CD14-positive monocyte (primary cell): ENCODE data around the gene LGI4. TPM values are rescaled to one million over a fixed set of nuclear protein-coding genes. Genes with fewer than 3 reads are reported as not detected.
A peak's percentile ranks its signal among the peaks of the same experiment; 100 is the strongest.

ENCODE experiments used
- DNase-seq, 3 donors: peaks; one replicate each; pipeline ENCODE4 v3.0.0-alpha.2; 2011 to 2022
- H2AFZ ChIP-seq: 2 replicates; pipeline ENCODE4 v1.6.0; 2012; ENCODE audit warnings: mild to moderate bottlenecking, low read depth, low read length, inconsistent platforms; ENCODE audit not compliant: insufficient read depth, poor library complexity, severe bottlenecking
- H3K27ac ChIP-seq, 2 donors: 1 replicate in 1 of 2; 2 replicates in 1 of 2; pipeline ENCODE4 v1.5.1; 2012 to 2013; ENCODE audit warnings: low read length in 2 of 2, control low read depth in 1 of 2, inconsistent platforms in 1 of 2, low read depth in 1 of 2, mild to moderate bottlenecking in 1 of 2
- H3K27me3 ChIP-seq, 2 donors: one replicate each; pipeline versions ENCODE4 v1.6.0 to v1.6.1; 2011 to 2013; ENCODE audit warnings: low read length in 2 of 2; ENCODE audit not compliant: control insufficient read depth in 2 of 2, insufficient read depth in 2 of 2
- H3K36me3 ChIP-seq, 2 donors: replicated peaks in 1 of 2; 1 replicate in 1 of 2; 2 replicates in 1 of 2; pipeline versions ENCODE4 v1.5.1 to v1.6.1; 2012 to 2013; ENCODE audit warnings: low read length in 2 of 2, control low read depth in 1 of 2, inconsistent platforms in 1 of 2, mild to moderate bottlenecking in 1 of 2; ENCODE audit not compliant: insufficient read depth in 2 of 2, control insufficient read depth in 1 of 2
- H3K4me1 ChIP-seq, 2 donors: 1 replicate in 1 of 2; 2 replicates in 1 of 2; pipeline versions ENCODE4 v1.5.1 to v1.6.1; 2012 to 2013; ENCODE audit warnings: low read length in 2 of 2, control low read depth in 1 of 2, inconsistent platforms in 1 of 2, mild to moderate bottlenecking in 1 of 2, moderate library complexity in 1 of 2; ENCODE audit not compliant: insufficient read depth in 2 of 2, control insufficient read depth in 1 of 2
- H3K4me2 ChIP-seq: replicated peaks from 2 replicates; pipeline ENCODE3; 2012; ENCODE audit warnings: low read length, moderate library complexity, mild to moderate bottlenecking; ENCODE audit not compliant: poor library complexity, severe bottlenecking; ENCODE audit errors: extremely low read depth
- H3K4me3 ChIP-seq, 3 experiments: fragments of 200-600 bp in 1 of 3; sonication (generic) in 1 of 3; replicated peaks in 1 of 3; 1 replicate in 2 of 3; 2 replicates in 1 of 3; pipeline ENCODE4 v1.5.1; 2011 to 2013; ENCODE audit warnings: low read length in 3 of 3, mild to moderate bottlenecking in 3 of 3, control low read depth in 2 of 3, low read depth in 2 of 3, inconsistent platforms in 1 of 3, moderate library complexity in 1 of 3
- H3K79me2 ChIP-seq: 2 replicates; pipeline ENCODE4 v1.6.0; 2012; ENCODE audit warnings: mild to moderate bottlenecking, control low read depth, inconsistent platforms, low read length, moderate library complexity; ENCODE audit not compliant: insufficient read depth
- H3K9ac ChIP-seq: 2 replicates; pipeline ENCODE4 v1.6.0; 2017; ENCODE audit warnings: low read length, mild to moderate bottlenecking; ENCODE audit not compliant: insufficient read depth, poor library complexity, severe bottlenecking
- H3K9me3 ChIP-seq, 2 donors: replicated peaks in 1 of 2; 1 replicate in 1 of 2; 2 replicates in 1 of 2; pipeline versions ENCODE4 v1.5.1 to v1.6.1; 2012 to 2013; ENCODE audit warnings: low read length in 2 of 2, control low read depth in 1 of 2; ENCODE audit not compliant: control insufficient read depth in 1 of 2, insufficient read depth in 1 of 2
- H4K20me1 ChIP-seq: 2 replicates; pipeline ENCODE4 v1.6.0; 2012; ENCODE audit warnings: mild to moderate bottlenecking, low read length, control low read depth, moderate library complexity; ENCODE audit not compliant: insufficient read depth
- H3K27ac Mint-ChIP-seq, 7 donors: one replicate each; pipeline ENCODE4 v1.8.0; 2020; ENCODE audit warnings: mild to moderate bottlenecking in 7 of 7, mixed read lengths in 7 of 7, moderate library complexity in 6 of 7, inconsistent platforms in 2 of 7
- H3K27me3 Mint-ChIP-seq, 3 donors: one replicate each; pipeline ENCODE4 v1.8.0; 2021 to 2022; ENCODE audit warnings: low read depth in 3 of 3, mild to moderate bottlenecking in 3 of 3, mixed read lengths in 3 of 3, moderate library complexity in 3 of 3, inconsistent platforms in 1 of 3
- H3K36me3 Mint-ChIP-seq, 2 donors: one replicate each; pipeline ENCODE4 v1.8.0; 2020; ENCODE audit warnings: mixed read lengths in 2 of 2, inconsistent platforms in 1 of 2, mild to moderate bottlenecking in 1 of 2
- H3K4me1 Mint-ChIP-seq: one replicate; pipeline ENCODE4 v1.8.0; 2020; ENCODE audit warnings: mild to moderate bottlenecking, mixed read lengths
- H3K4me3 Mint-ChIP-seq, 2 donors: one replicate each; pipeline ENCODE4 v1.8.0; 2020; ENCODE audit warnings: mild to moderate bottlenecking in 2 of 2, mixed read lengths in 2 of 2, moderate library complexity in 1 of 2
- H3K9me3 Mint-ChIP-seq, 7 donors: one replicate each; pipeline ENCODE4 v1.8.0; 2020 to 2022; ENCODE audit warnings: mixed read lengths in 7 of 7, mild to moderate bottlenecking in 6 of 7, moderate library complexity in 6 of 7, inconsistent platforms in 2 of 7
- WGBS: methylation state at CpG from one replicate; pipeline ENCODE4 v1.1.5; 2013; ENCODE audit warnings: missing lambda C conversion rate; ENCODE audit not compliant: insufficient coverage; 5-methylcytosine and 5-hydroxymethylcytosine counted together
- intact Hi-C, 2 donors: fragments of 100-400 bp; cut with micrococcal nuclease; formaldehyde crosslinking; loops; one replicate each; pipeline versions ENCODE4 v1.15.0 to v1.15.1; 2023
- polyA plus RNA-seq, 3 donors: library from polyadenylated mRNA; depleted of rRNA in 1 of 3; unstranded in 2 of 3; stranded (reverse) in 1 of 3; fragments of 300-500 nt in 2 of 3; fragments of >200 nt in 1 of 3; fragmentation: Illumina TruSeq in 2 of 3; gene quantifications; 1 replicate in 2 of 3; 2 replicates in 1 of 3; pipeline ENCODE4 v1.2.3, GENCODE V29; 2012 to 2021
- TF ChIP-seq, protein P1 (sequence below): fragments of 200-600 bp; IDR thresholded peaks from one replicate; pipeline ENCODE4 v1.8.0; 2022; ENCODE audit warnings: antibody characterized with exemption, mild to moderate bottlenecking

The LGI4 gene
- polyA plus RNA-seq, 3 donors, result 1.1 TPM; not detected in 2

- DNase-seq, result no peak
- no peak overlapping the region for H3K4me3 Mint-ChIP-seq
- no peak overlapping the region for H3K4me3 ChIP-seq
- peaks cover 0 to 5% (median 2%) of the 10 kb centered on the region in 7 donors for H3K9me3 Mint-ChIP-seq
- no peaks in the 10 kb centered on the region for H3K9me3 ChIP-seq
- no peak overlapping the region for H2AFZ ChIP-seq
- peak overlapping the region in 4 of 7 donors; percentile 22 to 72 (median 48) for H3K27ac Mint-ChIP-seq
- H3K79me2 ChIP-seq, result no peaks in the 10 kb centered on the region
- H3K27me3 ChIP-seq, result no peaks in the 10 kb centered on the region
- H3K4me1 Mint-ChIP-seq, result peaks cover 38% of the 10 kb centered on the region
- TF ChIP-seq, protein P1, sequence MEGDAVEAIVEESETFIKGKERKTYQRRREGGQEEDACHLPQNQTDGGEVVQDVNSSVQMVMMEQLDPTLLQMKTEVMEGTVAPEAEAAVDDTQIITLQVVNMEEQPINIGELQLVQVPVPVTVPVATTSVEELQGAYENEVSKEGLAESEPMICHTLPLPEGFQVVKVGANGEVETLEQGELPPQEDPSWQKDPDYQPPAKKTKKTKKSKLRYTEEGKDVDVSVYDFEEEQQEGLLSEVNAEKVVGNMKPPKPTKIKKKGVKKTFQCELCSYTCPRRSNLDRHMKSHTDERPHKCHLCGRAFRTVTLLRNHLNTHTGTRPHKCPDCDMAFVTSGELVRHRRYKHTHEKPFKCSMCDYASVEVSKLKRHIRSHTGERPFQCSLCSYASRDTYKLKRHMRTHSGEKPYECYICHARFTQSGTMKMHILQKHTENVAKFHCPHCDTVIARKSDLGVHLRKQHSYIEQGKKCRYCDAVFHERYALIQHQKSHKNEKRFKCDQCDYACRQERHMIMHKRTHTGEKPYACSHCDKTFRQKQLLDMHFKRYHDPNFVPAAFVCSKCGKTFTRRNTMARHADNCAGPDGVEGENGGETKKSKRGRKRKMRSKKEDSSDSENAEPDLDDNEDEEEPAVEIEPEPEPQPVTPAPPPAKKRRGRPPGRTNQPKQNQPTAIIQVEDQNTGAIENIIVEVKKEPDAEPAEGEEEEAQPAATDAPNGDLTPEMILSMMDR, result no peak
- intact Hi-C loops, result loop anchor here in 1 of 2 donors (5.0 kb wide), 1 partner anchor 34 kb away; no protein-coding TSS in a partner anchor
- H4K20me1 ChIP-seq, result no peaks in the 10 kb centered on the region
- H3K36me3 ChIP-seq, result no peaks in the 10 kb centered on the region
- no peak overlapping the region for H3K4me2 ChIP-seq
- H3K4me1 ChIP-seq, result peaks cover 16 to 17% of the 10 kb centered on the region in 2 donors
- H3K9ac ChIP-seq, result no peak overlapping the region
- H3K27me3 Mint-ChIP-seq, result peaks cover 0 to 3% (median 2%) of the 10 kb centered on the region in 3 donors
- no peak overlapping the region for H3K27ac ChIP-seq
- WGBS, result no CpG with 5 or more reads among the region's 2 CpGs
- H3K36me3 Mint-ChIP-seq, result no peaks in the 10 kb centered on the region
These were observed 43.8 kb upstream of the LGI4 start for GRCh38 chr19:35178701-35179100.

GRCh38 chr19:35177377-35178274, 42.8 kb upstream of the LGI4 start:
- no peak overlapping the region for H3K27ac ChIP-seq
- Mint-ChIP-seq H3K9me3 (peaks cover 0 to 2% (median 0%) of the 10 kb centered on the region in 7 donors), H3K27me3 (peaks cover 0 to 2% (median 1%) of the 10 kb centered on the region in 3 donors), H3K36me3 (peaks cover 0 to 1% of the 10 kb centered on the region in 2 donors), H3K4me1 (peaks cover 38% of the 10 kb centered on the region), H3K27ac (peak overlapping the region in 5 of 7 donors; percentile 4 to 73 (median 52)), H3K4me3 (no peak overlapping the region)
- H3K36me3 ChIP-seq, result no peaks in the 10 kb centered on the region
- H3K27me3 ChIP-seq, result no peaks in the 10 kb centered on the region
- no peaks in the 10 kb centered on the region for H4K20me1 ChIP-seq
- WGBS, result no CpG with 5 or more reads among the region's 7 CpGs
- no peak overlapping the region for H3K4me2 ChIP-seq
- no peak overlapping the region for H2AFZ ChIP-seq
- peak in 1 of 3 donors; percentile 59 for DNase-seq
- no peak overlapping the region for H3K9ac ChIP-seq
- H3K79me2 ChIP-seq, result no peaks in the 10 kb centered on the region
- peaks cover 16 to 17% of the 10 kb centered on the region in 2 donors for H3K4me1 ChIP-seq
- H3K9me3 ChIP-seq, result no peaks in the 10 kb centered on the region
- no peak overlapping the region for H3K4me3 ChIP-seq
- intact Hi-C loops, result loop anchor here in 1 of 2 donors (5.0 kb wide), 1 partner anchor 35 kb away; no protein-coding TSS in a partner anchor
- TF ChIP-seq, protein P1, result no peak
